HG02884 (cell line): ENCODE data around the gene FANCG.

ENCODE experiments used
- ATAC-seq: cut with Tn5 transposase; IDR thresholded peaks from one replicate; pipeline ENCODE4 v1.9.1; 2021; ENCODE audit warnings: mild to moderate bottlenecking, moderate library complexity; ENCODE audit not compliant: unreplicated experiment

FANCG gene

GRCh38 chr9:35104586-35104985 is 24.8 kb upstream of the FANCG start:
- ATAC-seq, result no peak

GRCh38 chr9:35103660-35104191 is 24.0 kb upstream of the FANCG start:
- no peak for ATAC-seq

- ATAC-seq, result peak; percentile 97
These were observed 23.3 kb upstream of the FANCG start, which contains the start of gene STOML2 for GRCh38 chr9:35102769-35103659. STOML2 (minus strand) TSS chr9:35103131; CDS start chr9:35103094, 37 bp downstream.

GRCh38 chr9:35102465-35102768 is 22.7 kb upstream of the FANCG start:
- ATAC-seq, result no peak

- ATAC-seq, result no peak
These were observed 17.8 kb upstream of the FANCG start for GRCh38 chr9:35097573-35097972.

- ATAC-seq, result peak; percentile 89
These were observed 16.5 kb upstream of the FANCG start, which contains the start of gene PIGO for GRCh38 chr9:35096035-35096849. PIGO (minus strand) TSS chr9:35096591; CDS start chr9:35095565, 1,026 bp downstream.

GRCh38 chr9:35091536-35091935 is 11.8 kb upstream of the FANCG start:
- no peak for ATAC-seq

GRCh38 chr9:35089434-35089833 is 9.7 kb upstream of the FANCG start:
- ATAC-seq, result no peak

- no peak for ATAC-seq
These were observed 5.3 kb upstream of the FANCG start for GRCh38 chr9:35085078-35085477.

- ATAC-seq, result no peak
These were observed 709 bp downstream of the FANCG start for GRCh38 chr9:35079041-35079425.

- no peak for ATAC-seq
These were observed 1.7 kb downstream of the FANCG start for GRCh38 chr9:35078066-35078465.

- no peak for ATAC-seq
These were observed 2.9 kb downstream of the FANCG start for GRCh38 chr9:35076848-35077247.

- no peak for ATAC-seq
These were observed 4.4 kb downstream of the FANCG start for GRCh38 chr9:35075358-35075757.

GRCh38 chr9:35074791-35075190 is 5.0 kb downstream of the FANCG start:
- ATAC-seq, result no peak

GRCh38 chr9:35074141-35074540 is 5.6 kb downstream of the FANCG start:
- no peak for ATAC-seq

GRCh38 chr9:35073279-35073612 is 6.5 kb downstream of the FANCG start:
- ATAC-seq, result no peak

- ATAC-seq, result peak; percentile 79
These were observed 7.1 kb downstream of the FANCG start, which contains the start of gene VCP for GRCh38 chr9:35072461-35073278. VCP (minus strand) TSS chr9:35072625; CDS start chr9:35072353, 272 bp downstream.

- ATAC-seq, result peak; percentile 42
These were observed 7.8 kb downstream of the FANCG start for GRCh38 chr9:35071814-35072460.

- ATAC-seq, result no peak
These were observed 8.6 kb downstream of the FANCG start for GRCh38 chr9:35070823-35071813.
